ENCODE data around the gene PER1. TPM values are rescaled to one million over a fixed set of nuclear protein-coding genes. Genes with fewer than 3 reads are reported as not detected.

The PER1 gene
- total and polyA plus RNA-seq, 9 donors = 25.6 to 103 (median 63.8) TPM

DNA sequence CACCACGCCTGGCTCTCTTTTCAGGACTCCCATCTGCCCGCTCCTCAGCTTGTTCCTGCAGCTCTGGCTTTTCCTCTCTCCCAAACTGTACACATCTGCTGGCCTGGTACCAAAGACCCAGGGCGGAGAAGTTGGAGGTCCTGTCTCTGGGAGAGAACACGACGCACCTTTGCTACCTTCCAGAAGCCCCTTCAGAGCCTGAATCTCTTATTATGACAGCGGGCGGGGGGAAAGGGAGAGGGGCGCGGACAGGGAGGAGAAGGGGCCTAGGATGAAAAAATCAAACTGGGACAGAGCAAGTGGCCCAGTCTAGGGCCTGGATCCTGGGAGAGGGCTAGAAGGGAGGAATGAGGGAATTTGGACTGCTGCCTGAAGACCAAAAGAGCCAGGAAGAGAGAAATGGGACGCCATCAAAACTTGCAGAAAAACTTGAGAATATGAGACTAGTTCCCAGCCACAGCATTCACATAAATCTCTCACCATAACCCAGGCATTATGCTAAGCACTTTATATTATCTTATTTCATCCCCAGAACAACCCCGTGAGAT lies 2.5 kb upstream of the PER1 start:
- Histone ChIP-seq H3K9me3 (replicated peaks; ENCODE audit: control insufficient read depth, low read depth, low read length) (no peaks in the 10 kb centered on the region), H3K27me3 (ENCODE audit: control insufficient read depth, insufficient read depth, low read length) (no peaks in the 10 kb centered on the region), H3K27ac (ENCODE audit: low read length) (peak overlapping the region; percentile 98), H3K36me3 (ENCODE audit: control insufficient read depth, insufficient read depth, low read length) (peaks cover 18% of the 10 kb centered on the region), H3K4me3 (ENCODE audit: low read length) (peak overlapping the region; percentile 88), H3K4me1 (ENCODE audit: control insufficient read depth, insufficient read depth, low read length) (peaks cover 70% of the 10 kb centered on the region)
- DNase-seq = peak; percentile 86
- WGBS (ENCODE audit: insufficient coverage) = 18% methylated on average over 4 of the region's 11 CpGs

DNA sequence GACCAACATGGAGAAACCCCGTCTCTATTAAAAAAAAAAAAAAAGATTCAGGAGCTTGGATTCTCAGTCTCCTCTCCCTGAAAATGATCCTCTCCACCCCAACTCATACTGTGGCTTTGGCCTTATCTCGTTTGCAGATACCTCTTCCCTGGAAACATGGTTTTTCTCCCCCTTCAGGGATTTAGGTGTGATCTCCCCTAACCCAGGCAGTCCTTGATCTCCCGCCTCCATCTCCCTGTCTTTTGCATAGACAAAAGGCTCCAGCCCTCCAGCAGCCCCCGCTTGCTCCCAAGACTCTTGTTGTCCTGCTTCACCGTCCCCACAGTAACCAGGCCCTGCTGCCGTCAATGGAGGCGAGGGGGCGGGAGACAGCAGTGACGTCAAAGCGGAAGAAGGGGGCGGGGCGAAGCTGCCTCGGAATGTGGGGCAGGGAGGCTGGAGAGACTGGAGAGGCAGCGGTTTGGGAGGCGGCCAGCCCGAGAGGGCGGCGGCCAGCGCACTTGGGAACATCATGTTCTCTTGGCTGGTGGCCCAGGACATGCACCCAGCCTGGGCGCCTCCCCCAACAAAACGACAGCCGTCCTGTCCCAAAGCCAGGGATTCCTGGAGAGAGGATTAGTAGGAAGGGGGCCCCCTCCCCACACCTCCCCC lies 1.9 kb upstream of the PER1 start:
- H3K4me1 ChIP-seq (ENCODE audit: control insufficient read depth, insufficient read depth, low read length) = peaks cover 70% of the 10 kb centered on the region
- H3K36me3 ChIP-seq (ENCODE audit: control insufficient read depth, insufficient read depth, low read length) = peaks cover 18% of the 10 kb centered on the region
- H3K9me3 ChIP-seq (replicated peaks; ENCODE audit: control insufficient read depth, low read depth, low read length) = no peaks in the 10 kb centered on the region
- WGBS (ENCODE audit: insufficient coverage) = 0% methylated on average over 14 of the region's 22 CpGs
- peak; percentile 99 for DNase-seq
- H3K4me3 ChIP-seq (ENCODE audit: low read length) = peak overlapping the region; percentile 88
- H3K27ac ChIP-seq (ENCODE audit: low read length) = peak overlapping the region; percentile 98
- no peaks in the 10 kb centered on the region for H3K27me3 ChIP-seq (ENCODE audit: control insufficient read depth, insufficient read depth, low read length)

DNA sequence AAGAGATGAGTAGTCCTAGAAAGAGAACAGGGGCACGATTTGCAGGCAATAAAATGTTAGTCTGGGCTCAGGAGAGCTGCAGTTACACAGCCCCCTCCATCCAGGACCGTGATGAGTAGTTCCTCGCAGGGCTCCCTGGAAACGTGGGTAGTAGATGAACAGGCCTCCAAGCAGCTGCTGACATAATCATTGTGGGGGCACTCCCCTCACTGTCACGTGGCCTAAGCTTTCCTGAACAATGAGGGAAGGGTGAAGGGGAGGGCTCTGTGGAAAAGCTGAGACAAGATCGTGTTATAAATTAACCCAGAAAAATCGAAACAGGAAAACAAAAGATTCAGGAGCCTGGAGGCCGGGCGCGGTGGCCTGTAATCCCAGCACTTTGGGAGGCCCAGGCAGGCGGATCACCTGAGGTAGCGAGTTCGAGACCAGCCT lies 1.3 kb upstream of the PER1 start:
- peak overlapping the region; percentile 31 for H3K4me3 ChIP-seq (ENCODE audit: low read length)
- H3K27me3 ChIP-seq (ENCODE audit: control insufficient read depth, insufficient read depth, low read length) = no peaks in the 10 kb centered on the region
- peaks cover 22% of the 10 kb centered on the region for H3K36me3 ChIP-seq (ENCODE audit: control insufficient read depth, insufficient read depth, low read length)
- H3K9me3 ChIP-seq (replicated peaks; ENCODE audit: control insufficient read depth, low read depth, low read length) = no peaks in the 10 kb centered on the region
- peak overlapping the region; percentile 98 for H3K27ac ChIP-seq (ENCODE audit: low read length)
- H3K4me1 ChIP-seq (ENCODE audit: control insufficient read depth, insufficient read depth, low read length) = peaks cover 69% of the 10 kb centered on the region
- DNase-seq = peak; percentile 98
- 7% methylated on average over 10 of the region's 13 CpGs for WGBS (ENCODE audit: insufficient coverage)

DNA sequence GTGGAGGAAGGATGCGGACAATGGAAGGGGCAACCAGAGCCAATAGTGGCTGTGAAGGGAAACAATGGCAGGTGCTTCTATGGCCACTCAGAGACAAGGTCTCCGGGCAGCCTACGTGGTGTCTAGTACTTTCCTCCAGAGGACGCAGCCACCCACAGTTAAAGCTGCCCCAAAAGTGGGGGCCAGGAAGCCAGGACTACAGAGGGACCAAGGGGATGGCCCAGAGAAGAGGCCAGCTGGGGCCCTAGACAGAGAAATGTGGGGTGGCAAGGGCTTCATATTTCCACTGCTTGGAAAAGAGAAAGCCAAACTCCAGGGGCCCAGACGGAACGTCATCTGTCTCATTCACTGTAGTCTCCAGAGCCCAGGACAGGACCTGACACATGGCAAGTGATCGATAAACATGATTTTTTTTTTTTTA lies 837 bp upstream of the PER1 start:
- Histone ChIP-seq H3K27ac (ENCODE audit: low read length) (peak overlapping the region; percentile 98), H3K4me3 (ENCODE audit: low read length) (peak overlapping the region; percentile 66), H3K9me3 (replicated peaks; ENCODE audit: control insufficient read depth, low read depth, low read length) (no peaks in the 10 kb centered on the region), H3K4me1 (ENCODE audit: control insufficient read depth, insufficient read depth, low read length) (peaks cover 65% of the 10 kb centered on the region), H3K27me3 (ENCODE audit: control insufficient read depth, insufficient read depth, low read length) (no peaks in the 10 kb centered on the region), H3K36me3 (ENCODE audit: control insufficient read depth, insufficient read depth, low read length) (peaks cover 24% of the 10 kb centered on the region)
- peak; percentile 61 for DNase-seq
- 44% methylated on average over 7 of the region's 7 CpGs for WGBS (ENCODE audit: insufficient coverage)

- DNase-seq = peak; percentile 95
- H3K36me3 ChIP-seq (ENCODE audit: control insufficient read depth, insufficient read depth, low read length) = peaks cover 38% of the 10 kb centered on the region
- no peaks in the 10 kb centered on the region for H3K9me3 ChIP-seq (replicated peaks; ENCODE audit: control insufficient read depth, low read depth, low read length)
- H3K27me3 ChIP-seq (ENCODE audit: control insufficient read depth, insufficient read depth, low read length) = no peaks in the 10 kb centered on the region
- H3K4me3 ChIP-seq (ENCODE audit: low read length) = peak overlapping the region; percentile 66
- 0% methylated on average over 21 of the region's 22 CpGs for WGBS (ENCODE audit: insufficient coverage)
- peaks cover 59% of the 10 kb centered on the region for H3K4me1 ChIP-seq (ENCODE audit: control insufficient read depth, insufficient read depth, low read length)
- H3K27ac ChIP-seq (ENCODE audit: low read length) = peak overlapping the region; percentile 98
Observed at GRCh38 chr17:8151641-8152111, 528 bp downstream of the PER1 start.

DNA sequence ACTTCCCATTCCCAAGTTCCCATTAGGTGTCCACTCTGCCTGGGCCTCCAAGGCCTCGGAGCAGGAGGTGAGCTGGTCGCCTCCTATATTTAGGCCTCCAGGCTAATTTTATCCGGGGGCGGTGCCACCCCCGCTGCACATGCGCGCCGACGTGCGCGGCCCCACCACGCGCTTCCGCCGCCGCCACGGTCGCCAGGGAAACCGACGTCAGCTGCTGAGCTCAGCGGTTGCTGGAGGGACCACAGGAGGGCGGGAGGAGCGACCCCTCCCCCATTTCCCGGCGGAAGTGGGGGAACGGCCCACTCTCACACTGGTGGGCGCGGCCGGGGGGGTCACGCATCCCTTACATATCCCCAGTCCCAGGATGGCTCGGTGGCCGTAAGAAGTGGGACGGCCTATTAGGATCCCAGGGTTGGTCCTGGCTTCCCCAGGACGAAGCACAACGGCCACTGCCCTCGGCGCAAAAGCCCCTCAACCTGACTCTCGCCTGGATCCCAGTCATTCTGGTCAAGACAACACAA lies 1.0 kb downstream of the PER1 start:
- Histone ChIP-seq H3K4me1 (ENCODE audit: control insufficient read depth, insufficient read depth, low read length) (peaks cover 58% of the 10 kb centered on the region), H3K27ac (ENCODE audit: low read length) (peak overlapping the region; percentile 98), H3K27me3 (ENCODE audit: control insufficient read depth, insufficient read depth, low read length) (no peaks in the 10 kb centered on the region), H3K36me3 (ENCODE audit: control insufficient read depth, insufficient read depth, low read length) (peaks cover 43% of the 10 kb centered on the region), H3K9me3 (replicated peaks; ENCODE audit: control insufficient read depth, low read depth, low read length) (no peaks in the 10 kb centered on the region), H3K4me3 (ENCODE audit: low read length) (peak overlapping the region; percentile 66)
- WGBS (ENCODE audit: insufficient coverage) = under 1% methylated on average over 38 of the region's 38 CpGs
- DNase-seq = peak; percentile 98

GRCh38 chr17:8150194-8151119 lies 1.7 kb downstream of the PER1 start:
- H3K4me1 ChIP-seq (ENCODE audit: control insufficient read depth, insufficient read depth, low read length) = peaks cover 53% of the 10 kb centered on the region
- peak overlapping the region; percentile 20 for H3K4me3 ChIP-seq (ENCODE audit: low read length)
- WGBS (ENCODE audit: insufficient coverage) = 52% methylated on average over 10 of the region's 18 CpGs
- H3K36me3 ChIP-seq (ENCODE audit: control insufficient read depth, insufficient read depth, low read length) = peaks cover 50% of the 10 kb centered on the region
- no peaks in the 10 kb centered on the region for H3K27me3 ChIP-seq (ENCODE audit: control insufficient read depth, insufficient read depth, low read length)
- H3K9me3 ChIP-seq (replicated peaks; ENCODE audit: control insufficient read depth, low read depth, low read length) = no peaks in the 10 kb centered on the region
- DNase-seq = peak; percentile 46
- peak overlapping the region; percentile 98 for H3K27ac ChIP-seq (ENCODE audit: low read length)

- H3K27me3 ChIP-seq (ENCODE audit: control insufficient read depth, insufficient read depth, low read length) = no peaks in the 10 kb centered on the region
- H3K4me1 ChIP-seq (ENCODE audit: control insufficient read depth, insufficient read depth, low read length) = peaks cover 45% of the 10 kb centered on the region
- H3K36me3 ChIP-seq (ENCODE audit: control insufficient read depth, insufficient read depth, low read length) = peaks cover 58% of the 10 kb centered on the region
- H3K27ac ChIP-seq (ENCODE audit: low read length) = peak overlapping the region; percentile 98
- peak; percentile 30 for DNase-seq
- H3K9me3 ChIP-seq (replicated peaks; ENCODE audit: control insufficient read depth, low read depth, low read length) = no peaks in the 10 kb centered on the region
- H3K4me3 ChIP-seq (ENCODE audit: low read length) = no peak overlapping the region
- 94% methylated on average over 28 of the region's 29 CpGs for WGBS (ENCODE audit: insufficient coverage)
Observed at GRCh38 chr17:8149419-8150193, 2.6 kb downstream of the PER1 start.

DNA sequence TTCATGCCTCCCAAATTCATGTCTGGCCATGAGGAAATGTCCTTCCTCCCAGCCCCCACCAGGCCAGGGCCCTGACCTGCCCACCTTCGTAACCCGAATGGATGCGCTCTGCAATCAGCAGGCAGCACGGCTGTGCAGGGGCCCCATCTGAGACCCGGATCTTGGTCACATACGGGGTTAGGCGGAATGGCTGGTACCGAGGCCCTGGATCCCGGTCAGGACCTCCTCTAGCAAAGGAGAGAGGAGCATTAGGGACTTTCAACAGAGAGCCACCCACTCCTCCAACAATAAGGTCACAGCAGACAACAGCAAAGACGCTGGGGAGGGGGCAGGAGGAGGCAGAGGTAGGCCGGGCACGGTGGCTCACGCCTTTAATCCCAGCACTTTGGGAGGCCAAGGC lies 3.6 kb downstream of the PER1 start:
- no peak overlapping the region for H3K4me3 ChIP-seq (ENCODE audit: low read length)
- peaks cover 37% of the 10 kb centered on the region for H3K4me1 ChIP-seq (ENCODE audit: control insufficient read depth, insufficient read depth, low read length)
- H3K27ac ChIP-seq (ENCODE audit: low read length) = no peak overlapping the region
- peaks cover 68% of the 10 kb centered on the region for H3K36me3 ChIP-seq (ENCODE audit: control insufficient read depth, insufficient read depth, low read length)
- DNase-seq = no peak
- H3K9me3 ChIP-seq (replicated peaks; ENCODE audit: control insufficient read depth, low read depth, low read length) = no peaks in the 10 kb centered on the region
- no peaks in the 10 kb centered on the region for H3K27me3 ChIP-seq (ENCODE audit: control insufficient read depth, insufficient read depth, low read length)
- WGBS (ENCODE audit: insufficient coverage) = 100% methylated on average over 3 of the region's 13 CpGs

All from muscle of leg (tissue), 11 donors.